Epithelial cell of esophagus (primary cell): ENCODE measurements around the gene HSPA8.

Experiments used
- DNase-seq: peaks from one replicate; pipeline ENCODE4 v3.0.0; 2010; ENCODE audit warnings: low read depth
- H3K4me3 ChIP-seq: 2 replicates; pipeline ENCODE4 v1.5.1; 2011; ENCODE audit warnings: mild to moderate bottlenecking, low read length, control low read depth
- CTCF ChIP-seq: IDR thresholded peaks from 2 replicates; pipeline ENCODE4 v1.5.1; 2011; ENCODE audit warnings: low read depth, mild to moderate bottlenecking, low read length, control low read depth, inconsistent platforms; ENCODE audit not compliant: insufficient read depth; ENCODE audit errors: missing control alignments

HSPA8 gene

GRCh38 chr11:123054301-123055065, 7.5 kb downstream of the HSPA8 start:
- DNase-seq, result peak; percentile 72
- no peak overlapping the region for H3K4me3 ChIP-seq
- TF ChIP-seq CTCF, result peak; percentile 69

DNA sequence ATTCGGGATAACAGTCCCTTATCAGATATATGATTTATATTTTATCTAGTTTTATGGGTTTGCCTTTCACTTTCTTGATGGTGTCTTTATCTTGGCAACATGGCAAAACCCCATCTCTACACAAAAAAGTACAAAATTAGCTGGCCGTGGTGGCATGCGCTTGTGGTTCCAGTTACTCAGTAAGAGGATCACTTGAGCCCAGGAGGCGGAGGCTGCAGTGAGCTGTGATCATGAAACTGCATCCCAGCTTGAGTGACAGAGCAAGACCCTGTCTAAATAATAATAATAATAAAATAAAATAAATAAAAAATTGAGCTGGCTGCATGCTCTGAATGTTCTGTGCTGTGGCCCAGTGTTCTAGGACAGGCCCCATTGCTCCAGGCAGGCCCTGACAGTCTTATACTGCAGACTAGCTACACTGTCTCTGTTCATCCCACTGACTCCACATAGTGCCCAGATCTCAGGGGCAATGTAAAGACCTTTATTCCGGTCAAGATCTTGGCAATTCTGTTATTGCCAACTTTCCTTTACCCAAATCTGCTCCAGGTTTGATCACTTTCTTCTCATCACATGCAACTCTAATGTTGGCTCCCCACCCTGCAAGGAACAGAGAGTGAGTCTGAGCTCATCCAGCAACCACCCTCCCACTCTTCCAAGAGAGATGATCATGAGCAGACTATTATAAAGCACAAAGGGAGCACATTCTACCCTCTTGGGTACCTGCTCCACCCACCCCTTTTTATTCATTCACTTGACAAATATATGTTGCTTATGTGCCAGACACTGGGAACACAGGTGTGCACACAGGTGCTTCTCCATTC, 8.8 kb downstream of the HSPA8 start:
- H3K4me3 ChIP-seq, result no peak overlapping the region
- no peak for TF ChIP-seq CTCF
- no peak for DNase-seq

DNA sequence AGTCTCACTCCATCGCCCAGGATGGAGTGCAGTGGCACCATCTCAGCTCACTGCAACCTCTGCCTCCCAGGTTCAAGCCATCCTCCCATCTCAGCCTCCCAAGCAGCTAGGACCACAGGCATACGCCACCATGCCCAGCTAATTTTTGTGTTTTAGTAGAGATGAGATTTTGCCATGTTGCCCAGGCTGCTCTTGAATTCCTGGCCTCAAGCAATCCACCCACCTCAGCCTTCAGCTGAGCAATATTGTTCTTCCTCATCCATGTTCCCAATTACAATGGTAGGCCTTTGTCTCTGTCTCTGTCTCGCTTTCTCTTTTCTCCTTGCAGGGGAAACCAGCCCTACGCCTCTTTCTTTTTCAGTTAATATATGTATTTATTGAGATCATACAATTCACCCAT, 10.3 kb downstream of the HSPA8 start:
- no peak for DNase-seq
- no peak for TF ChIP-seq CTCF
- H3K4me3 ChIP-seq, result no peak overlapping the region

- no peak overlapping the region for H3K4me3 ChIP-seq
- DNase-seq, result no peak
- no peak for TF ChIP-seq CTCF
Measured at GRCh38 chr11:123051146-123051545, 10.8 kb downstream of the HSPA8 start.

- no peak for DNase-seq
- no peak overlapping the region for H3K4me3 ChIP-seq
- no peak for TF ChIP-seq CTCF
Measured at GRCh38 chr11:123047947-123048293, 14.0 kb downstream of the HSPA8 start.

GRCh38 chr11:123047266-123047946, 14.5 kb downstream of the HSPA8 start:
- DNase-seq, result peak; percentile 79
- TF ChIP-seq CTCF, result no peak
- H3K4me3 ChIP-seq, result no peak overlapping the region
